Skeletal muscle tissue (tissue), 4 donors: Measurements from ENCODE around the gene MELK. TPM values are rescaled to one million over a fixed set of nuclear protein-coding genes. Genes with fewer than 3 reads are reported as not detected.

Experiments used
- H3K27ac ChIP-seq: one replicate; pipeline ENCODE4 v1.7.0; 2013; ENCODE audit warnings: mild to moderate bottlenecking, low read depth, low read length, inconsistent platforms
- H3K27me3 ChIP-seq, 3 donors: one replicate each; pipeline ENCODE4 v1.7.0; 2013; ENCODE audit warnings: low read length in 3 of 3; ENCODE audit not compliant: control insufficient read depth in 3 of 3, insufficient read depth in 3 of 3
- H3K36me3 ChIP-seq, 3 donors: one replicate each; pipeline ENCODE4 v1.7.0; 2013; ENCODE audit warnings: low read length in 3 of 3; ENCODE audit not compliant: control insufficient read depth in 3 of 3, insufficient read depth in 3 of 3
- H3K4me1 ChIP-seq, 3 donors: one replicate each; pipeline ENCODE4 v1.7.0; 2013; ENCODE audit warnings: low read length in 3 of 3, mild to moderate bottlenecking in 3 of 3; ENCODE audit not compliant: control insufficient read depth in 3 of 3, insufficient read depth in 3 of 3
- H3K4me3 ChIP-seq, 3 donors: one replicate each; pipeline ENCODE4 v1.7.0; 2013; ENCODE audit warnings: low read length in 3 of 3
- H3K9ac ChIP-seq, 3 donors: one replicate each; pipeline ENCODE4 v1.7.0; 2013; ENCODE audit warnings: low read length in 3 of 3, mild to moderate bottlenecking in 3 of 3, moderate library complexity in 2 of 3, low read depth in 1 of 3
- H3K9me3 ChIP-seq, 3 donors: one replicate each; pipeline ENCODE4 v1.7.0; 2013; ENCODE audit warnings: low read length in 3 of 3; ENCODE audit not compliant: control insufficient read depth in 3 of 3
- total RNA-seq: library from RNA; depleted of rRNA; stranded (reverse); fragments of >200 nt; gene quantifications from one replicate; pipeline ENCODE4 v1.2.3, GENCODE V29; 2014
- donor health status: Osteomylitis.

MELK gene
- total RNA-seq, 1 donor from 2014 or later, result 6.3 TPM

DNA sequence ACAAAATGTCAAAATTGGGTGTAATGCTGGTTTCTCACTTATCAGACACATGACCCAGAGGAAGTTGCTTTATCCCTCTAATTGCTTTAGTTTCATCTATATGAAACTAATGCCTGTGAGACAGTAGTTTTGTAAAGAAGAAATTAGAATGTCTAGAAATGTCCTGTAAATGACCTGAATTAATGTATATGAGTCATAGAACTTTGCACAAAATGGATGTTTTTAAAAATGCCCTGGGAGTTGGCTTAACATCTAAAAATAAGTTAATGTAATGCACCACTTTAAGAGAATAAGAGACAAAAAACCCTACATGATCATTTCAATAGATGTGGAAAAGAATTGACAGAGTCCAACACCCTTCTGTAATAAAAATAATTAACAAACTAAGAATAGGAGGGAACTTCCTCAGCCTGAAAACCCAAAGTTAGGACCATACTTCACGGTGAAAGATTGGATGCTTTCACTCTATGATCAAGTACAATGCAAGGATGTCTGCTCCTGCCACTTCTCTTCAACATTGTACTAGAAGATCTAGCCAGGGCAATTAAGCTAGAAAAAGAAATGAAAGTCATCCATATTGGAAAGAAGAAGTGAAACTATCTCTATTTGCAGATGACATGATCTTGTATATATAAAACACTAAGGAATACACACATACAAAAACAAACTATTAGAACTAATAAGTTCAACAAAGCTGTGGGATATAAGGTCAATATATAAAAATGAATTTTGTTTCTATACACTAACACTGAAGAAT, 117.9 kb downstream of the MELK start:
- Histone ChIP-seq H3K4me3 (no peak overlapping the region), H3K36me3 (no peaks in the 10 kb centered on the region), H3K27me3 (peaks cover 0 to 3% (median 0%) of the 10 kb centered on the region in 3 donors), H3K4me1 (no peaks in the 10 kb centered on the region), H3K27ac (no peak overlapping the region), H3K9me3 (no peaks in the 10 kb centered on the region), H3K9ac (no peak overlapping the region)

DNA sequence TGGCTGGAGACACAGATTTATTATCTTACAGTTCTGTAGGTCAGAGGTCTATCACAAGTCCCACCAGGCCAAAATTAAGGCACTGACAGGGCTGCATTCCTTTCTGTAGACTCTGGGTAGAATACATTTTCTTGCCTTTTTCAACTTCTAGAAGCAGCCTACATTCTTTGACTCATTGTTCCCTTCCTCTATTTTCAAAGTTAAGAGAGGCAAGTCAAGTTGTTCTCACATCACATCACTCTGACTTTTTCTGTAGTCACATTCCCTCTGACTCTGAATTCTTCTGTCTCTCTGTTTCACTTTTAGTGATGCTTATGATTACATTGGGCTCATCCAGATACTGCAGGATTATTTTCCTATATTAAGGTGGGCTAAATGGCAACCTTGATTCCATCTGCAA, 119.0 kb downstream of the MELK start:
- Histone ChIP-seq H3K4me3 (no peak overlapping the region), H3K4me1 (no peaks in the 10 kb centered on the region), H3K27me3 (peaks cover 0 to 3% (median 0%) of the 10 kb centered on the region in 3 donors), H3K9me3 (no peaks in the 10 kb centered on the region), H3K9ac (no peak overlapping the region), H3K27ac (no peak overlapping the region), H3K36me3 (no peaks in the 10 kb centered on the region)

DNA sequence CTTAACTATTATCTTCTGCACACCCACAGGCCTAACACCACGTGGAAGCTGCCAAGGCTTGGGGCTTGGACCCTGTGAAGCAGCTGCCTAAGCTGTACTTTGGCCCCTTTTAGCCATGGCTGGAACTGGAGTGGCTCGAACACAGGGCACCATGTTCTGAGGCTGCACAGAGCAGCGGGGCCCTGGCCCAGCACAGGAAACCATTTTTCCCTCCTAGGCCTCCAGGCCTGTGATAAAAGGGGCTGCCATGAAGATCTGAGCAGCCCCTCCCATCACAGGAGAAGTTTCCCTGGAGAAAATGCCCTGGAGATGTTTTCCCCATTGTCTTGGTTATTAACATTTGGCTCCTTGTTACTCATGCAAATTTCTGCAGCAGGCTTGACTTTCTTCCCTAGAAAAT, 126.3 kb downstream of the MELK start:
- no peaks in the 10 kb centered on the region for H3K27me3 ChIP-seq
- no peaks in the 10 kb centered on the region for H3K36me3 ChIP-seq
- H3K27ac ChIP-seq, result no peak overlapping the region
- H3K9ac ChIP-seq, result no peak overlapping the region
- H3K4me1 ChIP-seq, result no peaks in the 10 kb centered on the region
- H3K9me3 ChIP-seq, result peaks cover 0 to 3% (median 0%) of the 10 kb centered on the region in 3 donors
- no peak overlapping the region for H3K4me3 ChIP-seq

DNA sequence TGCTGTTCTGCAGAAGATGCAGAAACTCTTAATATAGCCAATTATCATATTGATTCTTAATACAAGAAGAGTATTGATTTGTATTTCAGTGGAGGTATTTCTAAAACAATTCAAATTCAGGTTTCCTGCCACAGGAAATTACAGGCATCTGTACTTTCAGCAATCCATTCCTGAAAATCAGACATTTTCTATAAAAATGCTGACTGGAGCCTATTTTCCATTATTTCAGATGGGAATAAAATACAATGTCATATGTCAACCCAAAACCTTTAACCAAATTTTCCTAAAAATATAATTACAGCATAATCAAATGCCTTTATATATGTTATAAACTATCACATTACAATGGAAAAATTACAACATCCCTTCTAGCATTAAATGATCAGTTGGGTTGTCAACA, 131.5 kb downstream of the MELK start:
- peaks cover 0 to 4% (median 0%) of the 10 kb centered on the region in 3 donors for H3K27me3 ChIP-seq
- H3K36me3 ChIP-seq, result no peaks in the 10 kb centered on the region
- H3K9me3 ChIP-seq, result no peaks in the 10 kb centered on the region
- H3K9ac ChIP-seq, result no peak overlapping the region
- no peak overlapping the region for H3K27ac ChIP-seq
- no peaks in the 10 kb centered on the region for H3K4me1 ChIP-seq
- no peak overlapping the region for H3K4me3 ChIP-seq

DNA sequence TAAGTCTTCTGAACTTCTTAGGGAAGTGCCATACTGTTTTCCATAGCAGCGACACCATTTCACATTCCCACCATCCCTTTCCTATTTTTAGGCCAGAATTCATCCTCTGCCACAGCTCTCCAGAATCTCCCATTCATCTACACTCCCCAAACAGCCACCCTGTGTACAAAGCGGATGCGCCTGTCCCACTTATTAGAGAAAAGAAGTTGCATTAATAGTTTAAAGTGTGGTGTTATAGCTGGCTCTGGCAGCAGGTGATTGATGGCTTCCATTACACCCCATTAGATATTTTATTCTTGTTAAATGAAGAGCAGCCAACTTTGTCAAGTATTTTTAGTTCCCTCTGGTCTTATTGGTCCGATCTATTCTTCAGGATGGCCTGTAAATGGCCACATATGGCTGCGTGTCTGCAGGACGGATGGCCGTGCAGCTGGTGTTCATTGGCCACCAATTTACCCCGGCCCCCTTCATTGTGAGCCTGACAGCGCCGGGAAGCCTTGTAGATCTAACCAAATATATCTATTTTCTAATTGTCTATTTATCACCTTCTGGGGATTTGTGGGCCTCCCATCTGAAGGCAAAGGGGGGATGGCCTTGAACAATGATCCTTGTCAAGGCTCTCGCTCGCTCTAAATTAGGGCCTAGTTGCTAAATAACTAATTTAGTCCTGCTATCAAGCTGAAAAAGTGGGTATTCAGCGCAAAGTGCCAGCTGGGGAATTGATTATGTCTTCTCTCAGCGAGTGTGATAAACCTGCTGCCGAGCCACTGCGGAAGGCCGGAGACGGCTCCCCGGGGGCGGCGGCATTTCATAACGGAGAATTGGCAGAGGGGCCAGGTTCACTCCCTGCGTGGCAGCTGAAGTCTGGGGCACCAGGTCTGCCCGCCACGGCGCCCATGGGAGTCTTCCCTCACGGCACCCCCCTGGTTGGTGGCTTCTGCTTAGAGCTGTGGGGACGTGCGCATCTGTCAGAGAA, 141.1 kb downstream of the MELK start:
- Histone ChIP-seq H3K27me3 (peaks cover 0 to 3% (median 0%) of the 10 kb centered on the region in 3 donors), H3K9ac (no peak overlapping the region), H3K27ac (no peak overlapping the region), H3K4me3 (no peak overlapping the region), H3K4me1 (no peaks in the 10 kb centered on the region), H3K9me3 (no peaks in the 10 kb centered on the region), H3K36me3 (no peaks in the 10 kb centered on the region)

DNA sequence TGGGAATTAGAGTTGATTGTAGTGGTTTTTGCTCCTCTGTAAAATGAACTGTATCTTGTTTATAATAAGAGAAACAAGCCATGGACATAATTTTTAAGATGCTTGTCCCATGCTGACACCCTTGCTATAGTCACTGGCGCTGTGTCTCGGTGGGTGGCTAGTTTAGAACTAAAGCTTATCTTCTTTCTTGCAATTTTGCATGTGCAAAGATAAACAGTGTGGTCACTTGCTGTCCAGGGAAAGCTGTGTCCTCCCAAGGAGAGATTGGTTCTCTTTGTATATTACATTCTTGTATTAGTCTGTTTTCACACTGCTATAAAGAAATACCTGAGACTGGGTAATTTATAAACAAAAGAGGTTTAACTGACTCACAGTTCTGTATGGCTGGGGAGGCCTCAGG, 143.8 kb downstream of the MELK start:
- no peak overlapping the region for H3K4me3 ChIP-seq
- H3K9me3 ChIP-seq, result no peaks in the 10 kb centered on the region
- H3K9ac ChIP-seq, result no peak overlapping the region
- H3K27ac ChIP-seq, result no peak overlapping the region
- no peaks in the 10 kb centered on the region for H3K36me3 ChIP-seq
- no peaks in the 10 kb centered on the region for H3K4me1 ChIP-seq
- H3K27me3 ChIP-seq, result no peaks in the 10 kb centered on the region

DNA sequence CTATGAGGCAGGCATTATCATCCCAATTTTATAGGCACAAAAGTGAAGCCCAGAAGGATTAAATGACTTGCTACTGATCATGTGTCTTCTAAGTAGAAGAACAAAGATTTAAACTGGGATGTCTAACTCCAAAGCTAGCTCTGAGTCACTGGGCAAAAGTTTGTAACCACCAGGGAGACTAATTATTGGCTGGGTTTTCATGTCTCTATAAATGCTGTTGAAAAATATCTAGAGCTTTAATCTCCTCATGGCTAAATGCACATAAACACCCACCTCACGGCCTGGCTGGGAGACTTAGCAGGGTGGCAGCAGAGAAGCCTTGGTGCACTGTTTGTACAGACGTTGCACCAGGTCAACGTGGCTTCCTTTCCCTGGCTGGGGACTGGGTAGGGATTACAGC, 144.6 kb downstream of the MELK start:
- no peak overlapping the region for H3K27ac ChIP-seq
- H3K9ac ChIP-seq, result no peak overlapping the region
- no peaks in the 10 kb centered on the region for H3K4me1 ChIP-seq
- no peak overlapping the region for H3K4me3 ChIP-seq
- no peaks in the 10 kb centered on the region for H3K9me3 ChIP-seq
- H3K36me3 ChIP-seq, result no peaks in the 10 kb centered on the region
- no peaks in the 10 kb centered on the region for H3K27me3 ChIP-seq

DNA sequence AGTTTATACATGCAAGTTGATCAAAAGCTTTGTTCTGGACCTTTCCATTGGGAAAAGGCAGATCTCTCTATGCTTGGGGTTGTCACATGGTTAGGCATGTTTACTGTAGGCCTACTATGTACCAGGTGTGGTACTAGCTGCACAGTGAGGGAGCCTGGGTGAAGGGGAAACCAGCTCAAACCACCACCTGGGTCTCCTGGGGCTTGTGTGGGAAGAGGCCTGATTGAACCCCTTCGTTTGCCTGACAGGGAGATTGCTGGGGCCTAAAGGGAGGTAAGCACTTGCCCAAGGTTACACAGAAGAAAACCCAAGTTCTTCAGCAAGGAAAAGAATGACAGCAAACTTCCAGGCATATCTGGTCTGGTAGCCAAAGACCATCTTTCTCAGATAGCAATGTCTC, 145.9 kb downstream of the MELK start:
- H3K27me3 ChIP-seq, result no peaks in the 10 kb centered on the region

DNA sequence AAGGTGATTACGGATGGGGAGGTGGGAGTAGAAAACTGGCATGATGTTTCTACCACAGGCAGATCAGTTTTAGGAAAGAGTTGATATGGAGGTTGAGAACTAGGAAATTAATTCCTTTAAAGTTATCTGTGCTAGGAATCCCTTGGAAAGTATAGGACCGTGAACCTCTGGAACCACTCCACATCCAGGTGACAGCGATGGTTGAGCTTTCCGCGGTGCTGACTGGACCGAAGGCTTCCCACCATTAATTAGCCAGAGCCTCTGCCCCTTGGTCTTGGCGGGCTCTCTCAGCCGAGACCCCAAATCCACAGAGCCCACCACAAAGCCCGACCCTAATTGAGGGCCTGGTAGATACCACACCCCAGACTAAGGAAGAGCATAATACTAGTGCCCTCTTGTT, 147.3 kb downstream of the MELK start:
- no peaks in the 10 kb centered on the region for H3K27me3 ChIP-seq
- no peak overlapping the region for H3K4me3 ChIP-seq
- H3K9me3 ChIP-seq, result no peaks in the 10 kb centered on the region

More for the DNA sequence above, 145.9 kb downstream of the MELK start:
- H3K9me3 ChIP-seq, result no peaks in the 10 kb centered on the region
- H3K36me3 ChIP-seq, result no peaks in the 10 kb centered on the region
- H3K27ac ChIP-seq, result no peak overlapping the region
- no peak overlapping the region for H3K9ac ChIP-seq
- H3K4me1 ChIP-seq, result no peaks in the 10 kb centered on the region
- no peak overlapping the region for H3K4me3 ChIP-seq

More for the DNA sequence above, 147.3 kb downstream of the MELK start:
- Histone ChIP-seq H3K36me3 (no peaks in the 10 kb centered on the region), H3K27ac (no peak overlapping the region), H3K4me1 (no peaks in the 10 kb centered on the region), H3K9ac (no peak overlapping the region)
